ENCODE results near the gene ELMOD3.

ELMOD3 gene

GRCh38 chr2:85369500-85369899, 14.9 kb downstream of the ELMOD3 start:
- Histone ChIP-seq H3K27ac (peak overlapping the region; percentile 43 to 48), H3K4me3 (no peak overlapping the region), H3K36me3 (peaks cover 11 to 53% (median 15%) of the 10 kb centered on the region in 3 donors), H3K27me3 (no peaks in the 10 kb centered on the region), H3K9me3 (no peaks in the 10 kb centered on the region), H3K4me1 (peaks cover 0 to 14% (median 10%) of the 10 kb centered on the region in 4 donors)
- no peak for TF ChIP-seq CTCF (IDR thresholded peaks at IDR 0.05)
- intact Hi-C loops (cut with DNase I; ENCODE audit: low total_unique reads), result no loop called here
- peak in 1 of 2 donors; percentile 62 for DNase-seq

GRCh38 chr2:85371045-85371444, 16.5 kb downstream of the ELMOD3 start:
- DNase-seq, result peak in 1 of 2 donors; percentile 28
- intact Hi-C loops (cut with DNase I; ENCODE audit: low total_unique reads), result no loop called here
- Histone ChIP-seq H3K4me3 (no peak overlapping the region), H3K36me3 (peaks cover 11 to 59% (median 16%) of the 10 kb centered on the region in 3 donors), H3K27me3 (no peaks in the 10 kb centered on the region), H3K9me3 (no peaks in the 10 kb centered on the region), H3K27ac (no peak overlapping the region), H3K4me1 (peaks cover 0 to 14% (median 10%) of the 10 kb centered on the region in 4 donors)
- no peak for TF ChIP-seq CTCF (IDR thresholded peaks at IDR 0.05)

GRCh38 chr2:85376291-85377065, 21.9 kb downstream of the ELMOD3 start:
- Histone ChIP-seq H3K4me1 (no peaks in the 10 kb centered on the region), H3K9me3 (no peaks in the 10 kb centered on the region), H3K4me3 (no peak overlapping the region), H3K36me3 (peaks cover 43 to 69% (median 58%) of the 10 kb centered on the region in 3 donors), H3K27ac (no peak overlapping the region), H3K27me3 (no peaks in the 10 kb centered on the region)
- intact Hi-C loops (cut with DNase I; ENCODE audit: low total_unique reads), result no loop called here
- DNase-seq, result peak in 1 of 2 donors; percentile 57
- TF ChIP-seq CTCF (IDR thresholded peaks at IDR 0.05), result no peak

GRCh38 chr2:85377083-85377482, 22.5 kb downstream of the ELMOD3 start:
- no peak overlapping the region for H3K27ac ChIP-seq
- no peak for TF ChIP-seq CTCF (IDR thresholded peaks at IDR 0.05)
- DNase-seq, result no peak
- H3K27me3 ChIP-seq, result no peaks in the 10 kb centered on the region
- no peaks in the 10 kb centered on the region for H3K4me1 ChIP-seq
- H3K9me3 ChIP-seq, result no peaks in the 10 kb centered on the region
- intact Hi-C loops (cut with DNase I; ENCODE audit: low total_unique reads), result no loop called here
- H3K36me3 ChIP-seq, result peaks cover 43 to 67% (median 56%) of the 10 kb centered on the region in 3 donors
- H3K4me3 ChIP-seq, result no peak overlapping the region

DNA sequence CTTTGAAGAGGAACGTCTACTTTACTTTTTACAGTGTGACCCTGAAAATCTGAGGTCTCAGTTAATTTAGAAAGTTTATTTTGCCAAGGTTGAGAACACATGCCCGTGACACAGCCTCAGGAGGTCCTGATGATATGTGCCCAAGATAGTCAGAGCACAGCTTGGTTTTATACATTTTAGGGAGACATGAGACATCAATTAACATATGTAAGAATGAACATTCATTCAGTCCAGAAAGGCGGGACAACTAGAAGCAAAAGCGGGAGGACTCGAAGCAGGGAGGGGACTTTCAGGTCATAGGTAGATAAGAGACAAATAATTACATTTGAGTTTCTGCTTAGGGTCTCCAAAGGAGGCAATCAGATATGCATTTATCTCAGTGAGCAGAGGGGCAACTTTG, 23.7 kb downstream of the ELMOD3 start:
- no peak for TF ChIP-seq CTCF (IDR thresholded peaks at IDR 0.05)
- no peak overlapping the region for H3K4me3 ChIP-seq
- peaks cover 43 to 69% (median 52%) of the 10 kb centered on the region in 3 donors for H3K36me3 ChIP-seq
- no peak for DNase-seq
- no peaks in the 10 kb centered on the region for H3K27me3 ChIP-seq
- intact Hi-C loops (cut with DNase I; ENCODE audit: low total_unique reads), result no loop called here
- H3K4me1 ChIP-seq, result peaks cover 0 to 9% (median 0%) of the 10 kb centered on the region in 4 donors
- no peak overlapping the region for H3K27ac ChIP-seq
- H3K9me3 ChIP-seq, result no peaks in the 10 kb centered on the region

Data from tibial artery (tissue), 4 donors.